GM20000 (cell line): ENCODE data around the gene CCM2.

ENCODE experiments used
- DNase-seq: peaks from one replicate; pipeline ENCODE4 v3.0.0; 2012; ENCODE audit warnings: low spot score
- TF ChIP-seq, protein P1 (sequence below): IDR thresholded peaks from 2 replicates; pipeline ENCODE4 v1.5.1; 2012; ENCODE audit warnings: mild to moderate bottlenecking, control low read depth; ENCODE audit errors: extremely low read depth, missing control alignments

Gene CCM2

DNA sequence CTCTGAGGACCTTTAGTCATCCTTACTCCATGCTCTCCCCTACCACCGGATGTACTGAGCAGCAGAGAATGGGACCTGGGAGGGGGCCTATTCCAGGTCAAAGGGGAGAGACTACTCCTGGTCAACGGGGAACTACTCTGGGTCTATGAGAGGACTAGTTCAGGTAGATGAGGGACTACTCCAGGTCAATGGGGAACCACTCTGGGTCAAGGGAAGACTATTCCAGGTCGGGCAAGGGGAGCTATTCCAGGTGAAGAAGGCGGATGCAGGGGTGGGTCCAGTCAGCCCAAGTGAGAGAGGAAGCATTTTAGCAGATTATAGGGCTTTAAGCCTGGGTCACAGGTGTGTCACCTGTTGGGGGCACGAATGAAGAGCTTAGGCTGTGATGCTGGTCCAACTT is 35.4 kb downstream of the CCM2 start:
- TF ChIP-seq, protein P1, sequence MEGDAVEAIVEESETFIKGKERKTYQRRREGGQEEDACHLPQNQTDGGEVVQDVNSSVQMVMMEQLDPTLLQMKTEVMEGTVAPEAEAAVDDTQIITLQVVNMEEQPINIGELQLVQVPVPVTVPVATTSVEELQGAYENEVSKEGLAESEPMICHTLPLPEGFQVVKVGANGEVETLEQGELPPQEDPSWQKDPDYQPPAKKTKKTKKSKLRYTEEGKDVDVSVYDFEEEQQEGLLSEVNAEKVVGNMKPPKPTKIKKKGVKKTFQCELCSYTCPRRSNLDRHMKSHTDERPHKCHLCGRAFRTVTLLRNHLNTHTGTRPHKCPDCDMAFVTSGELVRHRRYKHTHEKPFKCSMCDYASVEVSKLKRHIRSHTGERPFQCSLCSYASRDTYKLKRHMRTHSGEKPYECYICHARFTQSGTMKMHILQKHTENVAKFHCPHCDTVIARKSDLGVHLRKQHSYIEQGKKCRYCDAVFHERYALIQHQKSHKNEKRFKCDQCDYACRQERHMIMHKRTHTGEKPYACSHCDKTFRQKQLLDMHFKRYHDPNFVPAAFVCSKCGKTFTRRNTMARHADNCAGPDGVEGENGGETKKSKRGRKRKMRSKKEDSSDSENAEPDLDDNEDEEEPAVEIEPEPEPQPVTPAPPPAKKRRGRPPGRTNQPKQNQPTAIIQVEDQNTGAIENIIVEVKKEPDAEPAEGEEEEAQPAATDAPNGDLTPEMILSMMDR = no peak
- DNase-seq = no peak

DNA sequence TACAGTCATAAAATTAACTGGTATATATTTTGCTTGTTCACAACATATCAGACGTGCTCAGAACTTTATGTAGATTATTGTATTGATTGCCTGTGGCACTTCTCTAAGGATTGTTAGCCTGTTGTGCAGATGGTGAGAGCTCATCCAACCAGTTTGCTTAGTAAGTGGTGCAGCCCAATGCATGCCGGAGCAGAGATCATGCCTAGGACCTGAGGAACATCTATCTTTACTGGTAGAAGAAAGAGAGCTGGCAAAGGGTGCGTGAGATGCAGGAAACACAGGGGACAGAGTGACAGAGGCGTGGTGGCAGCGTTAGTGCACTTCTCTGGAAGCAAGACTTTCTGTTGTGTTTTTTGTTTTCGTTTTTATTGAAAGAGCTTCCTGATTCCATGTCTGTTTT is 35.9 kb downstream of the CCM2 start:
- TF ChIP-seq, protein P1 = no peak
- DNase-seq = no peak

DNA sequence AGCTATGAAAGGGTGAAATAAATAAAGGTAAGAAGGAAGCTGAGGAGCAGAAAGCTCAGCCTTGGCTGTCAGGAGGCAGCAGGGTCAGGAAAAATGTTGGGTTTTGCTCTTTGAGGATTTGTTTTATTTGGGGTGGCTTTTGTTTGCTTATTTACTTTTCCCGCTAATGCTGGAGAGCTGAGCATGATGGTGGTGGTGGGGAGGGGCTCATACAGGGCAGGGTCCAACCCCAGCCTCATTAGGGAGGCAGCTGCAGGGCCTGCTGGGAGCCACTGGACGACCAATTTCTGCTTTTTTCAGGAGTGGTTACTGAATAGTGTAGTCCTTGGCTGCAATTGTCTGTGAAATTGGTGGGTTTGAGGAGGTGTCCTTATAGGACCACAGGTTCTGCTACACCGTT is 36.3 kb downstream of the CCM2 start:
- DNase-seq = no peak

DNA sequence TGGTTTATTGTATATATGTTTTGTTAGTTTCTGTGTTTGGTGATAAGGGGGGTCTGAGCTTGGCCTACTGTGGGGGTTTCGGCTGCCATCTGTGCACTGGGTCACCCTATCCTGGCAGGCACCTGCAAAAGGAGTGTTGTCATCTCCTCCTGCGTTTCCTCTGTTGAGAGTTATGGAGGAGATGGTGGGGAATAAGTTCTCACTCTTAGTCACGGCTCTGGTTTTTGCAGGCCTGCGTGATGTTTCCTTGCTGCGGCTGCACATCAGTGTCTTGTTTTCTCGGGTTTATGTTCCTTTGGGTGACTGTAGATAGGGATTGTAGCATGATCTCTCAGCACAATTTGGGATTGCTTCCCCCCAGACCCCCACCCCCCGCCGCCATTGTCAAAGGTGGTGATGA is 36.8 kb downstream of the CCM2 start:
- no peak for DNase-seq
- TF ChIP-seq, protein P1 = no peak

More for the DNA sequence above, 36.3 kb downstream of the CCM2 start:
- TF ChIP-seq, protein P1 = no peak

DNA sequence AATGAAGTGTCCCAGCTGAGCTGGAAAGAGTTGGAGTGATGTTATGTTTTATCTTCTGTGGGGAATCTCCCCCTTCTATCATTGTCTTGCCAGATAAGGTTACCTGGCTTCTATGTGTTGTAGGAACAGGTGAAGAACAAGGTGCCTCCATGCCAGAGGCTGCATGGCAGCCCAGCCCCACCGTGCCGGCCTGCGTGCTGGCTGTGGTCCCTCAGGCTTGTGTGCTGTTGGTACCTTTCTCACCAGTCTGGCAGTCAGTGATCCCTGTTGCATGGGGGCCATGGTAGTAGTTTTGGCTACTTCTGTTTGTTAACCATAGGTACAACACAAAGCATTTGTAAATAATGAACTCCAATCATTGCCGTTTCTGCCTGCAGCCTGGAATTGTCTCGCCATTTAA is 37.9 kb downstream of the CCM2 start:
- TF ChIP-seq, protein P1 = no peak
- no peak for DNase-seq

DNA sequence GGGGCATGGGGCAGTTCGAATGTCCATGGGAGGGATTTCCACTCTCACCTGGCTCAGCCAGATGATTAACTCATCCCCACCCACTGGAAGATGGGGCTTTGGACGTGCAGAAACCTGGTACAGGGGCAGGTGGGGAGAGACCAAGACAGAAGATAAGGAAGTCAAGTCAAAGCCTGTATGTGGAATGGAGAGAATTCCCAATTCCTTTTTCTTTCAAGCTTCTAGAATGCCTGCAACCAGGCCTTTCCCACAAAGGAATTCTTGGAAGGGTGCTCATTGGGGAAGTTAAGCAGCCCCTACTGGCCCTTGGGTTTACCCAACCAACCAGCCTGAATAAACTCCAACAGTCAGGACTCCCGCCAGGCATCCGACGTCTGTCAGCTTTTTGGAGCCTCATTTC is 39.1 kb downstream of the CCM2 start:
- TF ChIP-seq, protein P1 = no peak
- no peak for DNase-seq

DNA sequence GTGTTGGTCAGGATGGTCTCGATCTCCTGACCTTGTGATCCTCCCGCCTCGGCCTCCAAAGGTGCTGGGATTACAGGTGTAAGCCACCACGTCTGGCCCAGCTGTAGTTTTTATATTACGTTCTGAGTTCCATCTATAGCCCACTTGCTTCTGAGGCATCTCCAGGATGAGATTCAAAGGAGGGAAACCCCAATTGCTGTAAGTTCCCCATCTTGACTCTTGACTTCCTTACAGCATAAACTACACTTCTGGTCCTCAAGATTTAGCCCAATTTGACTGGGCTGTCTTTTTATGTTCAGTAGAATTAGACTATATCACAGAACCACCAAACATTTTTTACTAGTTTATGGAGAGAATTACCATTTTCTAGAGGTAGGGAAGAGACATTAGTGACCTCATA is 44.3 kb downstream of the CCM2 start:
- DNase-seq = no peak
- TF ChIP-seq, protein P1 = no peak
